ENCODE data around the gene DPYSL4. TPM values are rescaled to one million over a fixed set of nuclear protein-coding genes. Genes with fewer than 3 reads are reported as not detected.

The DPYSL4 gene
- total RNA-seq, 5 donors from 2014 or later (not counting 1 experiment from before 2014, with no cell fraction given): 0.66 to 3.9 (median 3.2) TPM

DNA sequence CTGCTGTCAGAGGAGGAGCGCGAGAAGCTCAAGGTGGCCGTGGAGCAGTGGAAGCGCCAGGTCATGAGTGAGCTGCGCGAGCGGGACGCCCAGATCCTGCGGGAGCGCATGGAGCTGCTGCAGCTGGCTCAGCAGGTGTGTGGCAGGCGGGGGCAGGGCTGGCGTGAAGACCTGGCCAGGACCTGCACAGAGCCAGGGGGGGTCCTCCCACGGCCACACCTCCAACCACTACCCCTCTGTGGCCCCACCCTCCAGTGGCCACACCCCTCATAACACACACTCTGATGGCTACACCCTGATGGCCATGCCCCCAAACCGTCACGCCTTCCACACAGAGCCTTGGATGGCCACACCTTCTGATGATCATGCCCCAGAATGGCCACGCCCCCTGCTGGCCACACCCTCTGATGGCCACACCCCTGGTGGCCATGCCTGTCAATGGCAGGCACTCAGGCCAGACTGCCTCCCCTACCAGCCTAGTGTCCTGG lies 23.4 kb upstream of the DPYSL4 start:
- no peak overlapping the region for H3K27ac Mint-ChIP-seq
- ChIA-PET POLR2A (no interaction called here), CTCF (no interaction called here)
- no peak overlapping the region for H3K4me3 Mint-ChIP-seq
- ATAC-seq (replicated peaks in 1 of 4) (peak in 3 of 4 experiments; percentile 9 to 33 (median 29)), DNase-seq (peak in 20 of 35 experiments; percentile 10 to 55 (median 35))
- H3K27me3 ChIP-seq (replicated peaks in 1 of 2; ENCODE audit: control insufficient read depth in 2 of 2, extremely low read depth in 1 of 2, insufficient read depth in 2 of 2, low read length in 1 of 2): peaks cover 0 to 10% of the 10 kb centered on the region in 2 experiments
- H3K9me3 ChIP-seq: no peaks in the 10 kb centered on the region
- 68% methylated on average over 16 of the region's 16 CpGs for WGBS (ENCODE audit: insufficient coverage)
- H3K36me3 Mint-ChIP-seq: no peaks in the 10 kb centered on the region
- H3K9me3 Mint-ChIP-seq: no peaks in the 10 kb centered on the region
- no peak overlapping the region for H3K4me3 ChIP-seq (ENCODE audit: control insufficient read depth in 1 of 2, extremely low read depth in 1 of 2, low read length in 1 of 2)
- peaks cover 27 to 28% (median 28%) of the 10 kb centered on the region in 3 donors for H3K4me1 Mint-ChIP-seq
- H3K36me3 ChIP-seq (ENCODE audit: control insufficient read depth in 2 of 2, extremely low read depth in 1 of 2, insufficient read depth in 1 of 2, low read length in 1 of 2): no peaks in the 10 kb centered on the region
- H3K27ac ChIP-seq (ENCODE audit: low read length): no peak overlapping the region
- H3K27me3 Mint-ChIP-seq: no peaks in the 10 kb centered on the region
- peaks cover 7 to 42% of the 10 kb centered on the region in 2 experiments for H3K4me1 ChIP-seq (ENCODE audit: control insufficient read depth in 1 of 2, extremely low read depth in 1 of 2, insufficient read depth in 2 of 2, low read length in 2 of 2)

DNA sequence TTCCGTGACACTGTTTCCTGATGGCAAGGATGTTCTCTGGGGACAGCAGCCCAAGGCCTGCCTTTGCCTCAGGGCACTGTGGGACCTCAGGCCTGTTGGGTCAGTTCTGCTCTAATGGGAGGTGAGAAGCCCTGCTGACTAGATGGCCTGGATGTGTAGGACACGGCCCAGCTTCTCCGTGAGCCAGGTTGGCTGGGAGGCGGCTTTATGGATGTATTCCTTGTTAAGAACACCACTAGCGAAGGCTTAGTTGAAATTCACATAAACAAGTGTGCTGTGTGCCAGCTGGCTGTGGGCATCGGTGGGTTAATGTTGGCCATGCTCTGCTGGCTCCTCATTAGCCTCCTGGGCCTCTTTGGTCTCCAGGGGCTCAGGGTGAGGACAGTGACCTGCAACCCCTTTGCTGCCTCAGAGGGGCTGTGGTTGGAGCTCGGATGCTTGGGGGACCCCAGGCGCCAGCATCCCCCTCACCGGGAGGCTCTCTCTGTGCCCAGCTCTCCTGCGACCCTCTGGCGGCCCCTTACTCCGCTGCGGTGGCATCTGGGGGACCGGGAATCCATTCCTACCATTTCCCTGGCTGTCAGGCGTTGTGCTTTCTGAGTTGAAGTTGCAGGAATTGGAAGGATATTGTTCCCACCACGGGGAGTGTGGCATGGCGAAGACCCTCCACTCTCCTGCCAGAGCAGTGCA lies 22.8 kb upstream of the DPYSL4 start:
- H3K27me3 Mint-ChIP-seq: no peaks in the 10 kb centered on the region
- Histone ChIP-seq H3K27me3 (replicated peaks in 1 of 2; ENCODE audit: control insufficient read depth in 2 of 2, extremely low read depth in 1 of 2, insufficient read depth in 2 of 2, low read length in 1 of 2) (peaks cover 0 to 15% of the 10 kb centered on the region in 2 experiments), H3K36me3 (ENCODE audit: control insufficient read depth in 2 of 2, extremely low read depth in 1 of 2, insufficient read depth in 1 of 2, low read length in 1 of 2) (no peaks in the 10 kb centered on the region), H3K9me3 (no peaks in the 10 kb centered on the region), H3K4me3 (ENCODE audit: control insufficient read depth in 1 of 2, extremely low read depth in 1 of 2, low read length in 1 of 2) (no peak overlapping the region), H3K4me1 (ENCODE audit: control insufficient read depth in 1 of 2, extremely low read depth in 1 of 2, insufficient read depth in 2 of 2, low read length in 2 of 2) (peaks cover 7 to 39% of the 10 kb centered on the region in 2 experiments), H3K27ac (ENCODE audit: low read length) (no peak overlapping the region)
- no peaks in the 10 kb centered on the region for H3K36me3 Mint-ChIP-seq
- WGBS (ENCODE audit: insufficient coverage): 91% methylated on average over 9 of the region's 17 CpGs
- POLR2A ChIA-PET: no interaction called here
- ATAC-seq (replicated peaks in 1 of 4) (no peak), DNase-seq (no peak)
- H3K9me3 Mint-ChIP-seq: no peaks in the 10 kb centered on the region
- no peak overlapping the region for H3K27ac Mint-ChIP-seq
- CTCF ChIA-PET: no interaction called here
- peaks cover 24 to 27% (median 26%) of the 10 kb centered on the region in 3 donors for H3K4me1 Mint-ChIP-seq
- H3K4me3 Mint-ChIP-seq: no peak overlapping the region

DNA sequence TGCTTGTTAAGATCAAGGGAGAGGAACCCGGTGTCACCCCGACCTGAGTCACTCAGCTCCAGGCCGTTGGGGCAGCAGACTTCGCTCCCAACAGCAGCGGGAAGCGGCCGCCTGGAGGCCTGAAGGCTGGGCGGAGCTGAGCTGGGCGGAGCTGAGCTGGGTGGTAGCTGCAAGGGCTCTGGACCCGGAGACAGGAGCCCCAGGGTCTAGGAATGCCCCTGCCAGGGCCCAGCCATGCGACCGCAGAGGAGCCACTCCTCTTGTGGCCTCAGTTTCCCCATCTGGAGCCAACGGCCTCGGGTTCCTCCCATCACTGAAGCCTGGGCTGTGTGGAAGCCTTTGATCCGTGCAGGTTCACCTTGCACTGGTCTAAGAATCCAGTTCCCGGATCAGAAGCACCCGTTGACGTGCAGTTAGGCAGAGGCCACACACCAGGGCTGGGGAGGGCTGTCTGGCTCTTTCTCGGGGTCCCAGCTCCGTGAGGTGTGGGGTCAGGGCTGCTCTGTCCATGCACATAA lies 21.9 kb upstream of the DPYSL4 start:
- Mint-ChIP-seq H3K27ac (no peak overlapping the region), H3K9me3 (no peaks in the 10 kb centered on the region), H3K4me3 (no peak overlapping the region), H3K4me1 (peaks cover 19 to 21% (median 20%) of the 10 kb centered on the region in 3 donors), H3K36me3 (no peaks in the 10 kb centered on the region), H3K27me3 (no peaks in the 10 kb centered on the region)
- CTCF ChIA-PET: no interaction called here
- H3K27me3 ChIP-seq (replicated peaks in 1 of 2; ENCODE audit: control insufficient read depth in 2 of 2, extremely low read depth in 1 of 2, insufficient read depth in 2 of 2, low read length in 1 of 2): peaks cover 0 to 20% of the 10 kb centered on the region in 2 experiments
- 57% methylated on average over 19 of the region's 20 CpGs for WGBS (ENCODE audit: insufficient coverage)
- H3K4me1 ChIP-seq (ENCODE audit: control insufficient read depth in 1 of 2, extremely low read depth in 1 of 2, insufficient read depth in 2 of 2, low read length in 2 of 2): peaks cover 7 to 30% of the 10 kb centered on the region in 2 experiments
- POLR2A ChIA-PET: no interaction called here
- no peak overlapping the region for H3K27ac ChIP-seq (ENCODE audit: low read length)
- H3K36me3 ChIP-seq (ENCODE audit: control insufficient read depth in 2 of 2, extremely low read depth in 1 of 2, insufficient read depth in 1 of 2, low read length in 1 of 2): no peaks in the 10 kb centered on the region
- ATAC-seq (replicated peaks in 1 of 4): no peak
- H3K4me3 ChIP-seq (ENCODE audit: control insufficient read depth in 1 of 2, extremely low read depth in 1 of 2, low read length in 1 of 2): no peak overlapping the region
- DNase-seq: no peak
- no peaks in the 10 kb centered on the region for H3K9me3 ChIP-seq

GRCh38 chr10:132165416-132165980 lies 21.2 kb upstream of the DPYSL4 start:
- Mint-ChIP-seq H3K4me1 (peaks cover 19 to 21% (median 20%) of the 10 kb centered on the region in 3 donors), H3K27me3 (no peaks in the 10 kb centered on the region), H3K36me3 (no peaks in the 10 kb centered on the region), H3K27ac (no peak overlapping the region), H3K4me3 (no peak overlapping the region), H3K9me3 (no peaks in the 10 kb centered on the region)
- ChIA-PET CTCF (no interaction called here), POLR2A (no interaction called here)
- H3K4me1 ChIP-seq (ENCODE audit: control insufficient read depth in 1 of 2, extremely low read depth in 1 of 2, insufficient read depth in 2 of 2, low read length in 2 of 2): peaks cover 7 to 30% of the 10 kb centered on the region in 2 experiments
- H3K27ac ChIP-seq (ENCODE audit: low read length): no peak overlapping the region
- H3K9me3 ChIP-seq: no peaks in the 10 kb centered on the region
- H3K4me3 ChIP-seq (ENCODE audit: control insufficient read depth in 1 of 2, extremely low read depth in 1 of 2, low read length in 1 of 2): no peak overlapping the region
- no peaks in the 10 kb centered on the region for H3K36me3 ChIP-seq (ENCODE audit: control insufficient read depth in 2 of 2, extremely low read depth in 1 of 2, insufficient read depth in 1 of 2, low read length in 1 of 2)
- H3K27me3 ChIP-seq (replicated peaks in 1 of 2; ENCODE audit: control insufficient read depth in 2 of 2, extremely low read depth in 1 of 2, insufficient read depth in 2 of 2, low read length in 1 of 2): peaks cover 0 to 24% of the 10 kb centered on the region in 2 experiments
- 91% methylated on average over 18 of the region's 21 CpGs for WGBS (ENCODE audit: insufficient coverage)
- DNase-seq (no peak), ATAC-seq (replicated peaks in 1 of 4) (no peak)

- no peak overlapping the region for H3K4me3 ChIP-seq (ENCODE audit: control insufficient read depth in 1 of 2, extremely low read depth in 1 of 2, low read length in 1 of 2)
- H3K27ac ChIP-seq (ENCODE audit: low read length): no peak overlapping the region
- H3K9me3 ChIP-seq: no peaks in the 10 kb centered on the region
- Mint-ChIP-seq H3K27ac (no peak overlapping the region), H3K27me3 (no peaks in the 10 kb centered on the region), H3K4me3 (no peak overlapping the region), H3K4me1 (peaks cover 19 to 21% (median 20%) of the 10 kb centered on the region in 3 donors), H3K9me3 (no peaks in the 10 kb centered on the region), H3K36me3 (no peaks in the 10 kb centered on the region)
- DNase-seq: no peak
- H3K4me1 ChIP-seq (ENCODE audit: control insufficient read depth in 1 of 2, extremely low read depth in 1 of 2, insufficient read depth in 2 of 2, low read length in 2 of 2): peaks cover 7 to 25% of the 10 kb centered on the region in 2 experiments
- H3K27me3 ChIP-seq (replicated peaks in 1 of 2; ENCODE audit: control insufficient read depth in 2 of 2, extremely low read depth in 1 of 2, insufficient read depth in 2 of 2, low read length in 1 of 2): peaks cover 0 to 29% of the 10 kb centered on the region in 2 experiments
- POLR2A ChIA-PET: no interaction called here
- no peaks in the 10 kb centered on the region for H3K36me3 ChIP-seq (ENCODE audit: control insufficient read depth in 2 of 2, extremely low read depth in 1 of 2, insufficient read depth in 1 of 2, low read length in 1 of 2)
- CTCF ChIA-PET: interaction anchor here in 1 of 2 donors (0.6 kb wide), 1 partner anchor 12 kb away, joined by 3 read pairs; no protein-coding TSS in a partner anchor
- no peak for ATAC-seq (replicated peaks in 1 of 4)
- 86% methylated on average over 19 of the region's 23 CpGs for WGBS (ENCODE audit: insufficient coverage)
Observed at GRCh38 chr10:132166216-132166950, 20.4 kb upstream of the DPYSL4 start.

- H3K36me3 Mint-ChIP-seq: no peaks in the 10 kb centered on the region
- no peaks in the 10 kb centered on the region for H3K27me3 Mint-ChIP-seq
- ChIA-PET CTCF (interaction anchor here in 1 of 2 donors (0.6 kb wide), 1 partner anchor 11 kb away, joined by 3 read pairs; no protein-coding TSS in a partner anchor), POLR2A (no interaction called here)
- H3K27ac ChIP-seq (ENCODE audit: low read length): no peak overlapping the region
- no peaks in the 10 kb centered on the region for H3K9me3 Mint-ChIP-seq
- peaks cover 0 to 29% of the 10 kb centered on the region in 2 experiments for H3K27me3 ChIP-seq (replicated peaks in 1 of 2; ENCODE audit: control insufficient read depth in 2 of 2, extremely low read depth in 1 of 2, insufficient read depth in 2 of 2, low read length in 1 of 2)
- no peaks in the 10 kb centered on the region for H3K9me3 ChIP-seq
- no peak overlapping the region for H3K4me3 ChIP-seq (ENCODE audit: control insufficient read depth in 1 of 2, extremely low read depth in 1 of 2, low read length in 1 of 2)
- ATAC-seq (replicated peaks in 1 of 4) (no peak), DNase-seq (no peak)
- H3K4me3 Mint-ChIP-seq: no peak overlapping the region
- H3K4me1 ChIP-seq (ENCODE audit: control insufficient read depth in 1 of 2, extremely low read depth in 1 of 2, insufficient read depth in 2 of 2, low read length in 2 of 2): peaks cover 1 to 17% of the 10 kb centered on the region in 2 experiments
- H3K27ac Mint-ChIP-seq: no peak overlapping the region
- 84% methylated on average over 19 of the region's 22 CpGs for WGBS (ENCODE audit: insufficient coverage)
- H3K4me1 Mint-ChIP-seq: peaks cover 12 to 19% (median 15%) of the 10 kb centered on the region in 3 donors
- no peaks in the 10 kb centered on the region for H3K36me3 ChIP-seq (ENCODE audit: control insufficient read depth in 2 of 2, extremely low read depth in 1 of 2, insufficient read depth in 1 of 2, low read length in 1 of 2)
Observed at GRCh38 chr10:132167041-132167674, 19.6 kb upstream of the DPYSL4 start.
